ENCODE data around the gene KPTN.

Gene KPTN

GRCh38 chr19:47437500-47437899 lies 46.5 kb downstream of the KPTN start:
- FAIRE-seq = no peak
- no peak for DNase-seq (ENCODE audit: insufficient read length, low spot score)

- DNase-seq (ENCODE audit: insufficient read length, low spot score) = peak; percentile 86
- FAIRE-seq = peak; percentile 90
These were observed 47.2 kb downstream of the KPTN start for GRCh38 chr19:47436712-47437401.

GRCh38 chr19:47435883-47436417 lies 48.1 kb downstream of the KPTN start:
- no peak for FAIRE-seq
- DNase-seq (ENCODE audit: insufficient read length, low spot score) = no peak

GRCh38 chr19:47435196-47435595 lies 48.8 kb downstream of the KPTN start:
- FAIRE-seq (no peak), DNase-seq (ENCODE audit: insufficient read length, low spot score) (no peak)

GRCh38 chr19:47434088-47434487 lies 49.9 kb downstream of the KPTN start:
- no peak for DNase-seq (ENCODE audit: insufficient read length, low spot score)
- FAIRE-seq = no peak

GRCh38 chr19:47433121-47433520 lies 50.9 kb downstream of the KPTN start:
- DNase-seq (ENCODE audit: insufficient read length, low spot score) (no peak), FAIRE-seq (no peak)

GRCh38 chr19:47432499-47432898 lies 51.5 kb downstream of the KPTN start:
- FAIRE-seq = no peak
- no peak for DNase-seq (ENCODE audit: insufficient read length, low spot score)

- DNase-seq (ENCODE audit: insufficient read length, low spot score) (no peak), FAIRE-seq (no peak)
These were observed 51.9 kb downstream of the KPTN start for GRCh38 chr19:47432091-47432490.

- FAIRE-seq (no peak), DNase-seq (ENCODE audit: insufficient read length, low spot score) (no peak)
These were observed 53.8 kb downstream of the KPTN start for GRCh38 chr19:47430041-47430802.

- DNase-seq (ENCODE audit: insufficient read length, low spot score) (no peak), FAIRE-seq (no peak)
These were observed 54.8 kb downstream of the KPTN start for GRCh38 chr19:47429140-47429793.

- peak; percentile 93 for FAIRE-seq
- peak; percentile 86 for DNase-seq (ENCODE audit: insufficient read length, low spot score)
These were observed 55.7 kb downstream of the KPTN start for GRCh38 chr19:47428177-47428894.

- FAIRE-seq (peak; percentile 88), DNase-seq (ENCODE audit: insufficient read length, low spot score) (peak; percentile 86)
These were observed 56.5 kb downstream of the KPTN start for GRCh38 chr19:47427241-47428176.
